Measurements from ENCODE around the gene CNEP1R1.

The CNEP1R1 gene

DNA sequence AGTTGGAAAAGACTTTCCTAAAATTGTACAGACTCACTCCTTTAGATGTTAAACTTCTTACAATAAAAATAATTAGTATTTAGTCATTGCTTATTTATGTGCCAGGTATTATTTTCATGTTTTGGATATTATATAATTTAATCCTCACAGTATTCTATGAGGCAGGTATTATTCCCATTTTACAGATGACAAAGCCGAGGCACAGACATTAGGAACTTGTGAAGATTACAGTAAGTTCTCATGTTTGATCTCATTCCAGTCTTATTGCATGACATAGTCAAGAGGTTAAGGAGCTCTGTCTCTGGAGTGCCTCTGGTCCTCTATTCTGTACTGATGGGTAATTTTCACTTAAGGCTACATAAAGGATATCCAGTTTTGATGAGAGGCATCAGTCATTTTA is 44.0 kb downstream of the CNEP1R1 start:
- Histone ChIP-seq H3K27me3 (ENCODE audit: insufficient read depth, low read length, poor library complexity, severe bottlenecking) (no peaks in the 10 kb centered on the region), H3K4me2 (ENCODE audit: low read depth, low read length, poor library complexity, severe bottlenecking) (peak overlapping the region; percentile 96), H3F3A (ENCODE audit: low read depth) (peaks cover 4% of the 10 kb centered on the region; the same call in 1 of the 2 replicates), H3K4me3 (ENCODE audit: low read length, poor library complexity, severe bottlenecking) (peak overlapping the region; percentile 93), H2AFZ (ENCODE audit: low read length) (no peak overlapping the region), H4K20me1 (ENCODE audit: insufficient read depth, low read length, poor library complexity, severe bottlenecking) (peaks cover 44% of the 10 kb centered on the region), H3K9ac (ENCODE audit: low read depth, low read length, poor library complexity, severe bottlenecking) (peak overlapping the region; percentile 11), H3K9me2 (replicated peaks; ENCODE audit: low read depth, low read length) (no peaks in the 10 kb centered on the region), H3K79me2 (ENCODE audit: insufficient read depth, low read length) (peaks cover 46% of the 10 kb centered on the region), H3K4me1 (ENCODE audit: insufficient read depth, low read length, poor library complexity, severe bottlenecking) (peaks cover 70% of the 10 kb centered on the region), H3K36me3 (ENCODE audit: insufficient read depth, low read length) (no peaks in the 10 kb centered on the region; the same call in 1 of the 2 replicates), H3K9me3 (ENCODE audit: insufficient read depth, low read depth, low read length) (no peaks in the 10 kb centered on the region)
- TF ChIP-seq EZH2phosphoT487 (IDR thresholded peaks at IDR 0.05; ENCODE audit: borderline replicate concordance) = no peak
- TF ChIP-seq CTCF (conservative IDR thresholded peaks at IDR 0.05; ENCODE audit: low read length) = no peak

GRCh38 chr16:50071075-50071671 is 46.1 kb downstream of the CNEP1R1 start:
- H3K9me2 ChIP-seq (replicated peaks; ENCODE audit: low read depth, low read length) = no peaks in the 10 kb centered on the region
- H3F3A ChIP-seq (ENCODE audit: low read depth) = peaks cover 4% of the 10 kb centered on the region; the same call in 1 of the 2 replicates
- peaks cover 67% of the 10 kb centered on the region for H3K4me1 ChIP-seq (ENCODE audit: insufficient read depth, low read length, poor library complexity, severe bottlenecking)
- peak overlapping the region; percentile 51 for H3K4me2 ChIP-seq (ENCODE audit: low read depth, low read length, poor library complexity, severe bottlenecking)
- H3K9me3 ChIP-seq (ENCODE audit: insufficient read depth, low read depth, low read length) = no peaks in the 10 kb centered on the region
- peak overlapping the region; percentile 18 for H3K4me3 ChIP-seq (ENCODE audit: low read length, poor library complexity, severe bottlenecking)
- TF ChIP-seq CTCF (conservative IDR thresholded peaks at IDR 0.05; ENCODE audit: low read length) (no peak), EZH2phosphoT487 (IDR thresholded peaks at IDR 0.05; ENCODE audit: borderline replicate concordance) (no peak)
- H3K9ac ChIP-seq (ENCODE audit: low read depth, low read length, poor library complexity, severe bottlenecking) = peak overlapping the region; percentile 30
- peaks cover 5% of the 10 kb centered on the region; the same call in 1 of the 2 replicates for H3K36me3 ChIP-seq (ENCODE audit: insufficient read depth, low read length)
- no peak overlapping the region for H2AFZ ChIP-seq (ENCODE audit: low read length)
- H3K27me3 ChIP-seq (ENCODE audit: insufficient read depth, low read length, poor library complexity, severe bottlenecking) = no peaks in the 10 kb centered on the region
- peaks cover 44% of the 10 kb centered on the region for H4K20me1 ChIP-seq (ENCODE audit: insufficient read depth, low read length, poor library complexity, severe bottlenecking)
- peaks cover 46% of the 10 kb centered on the region for H3K79me2 ChIP-seq (ENCODE audit: insufficient read depth, low read length)

DNA sequence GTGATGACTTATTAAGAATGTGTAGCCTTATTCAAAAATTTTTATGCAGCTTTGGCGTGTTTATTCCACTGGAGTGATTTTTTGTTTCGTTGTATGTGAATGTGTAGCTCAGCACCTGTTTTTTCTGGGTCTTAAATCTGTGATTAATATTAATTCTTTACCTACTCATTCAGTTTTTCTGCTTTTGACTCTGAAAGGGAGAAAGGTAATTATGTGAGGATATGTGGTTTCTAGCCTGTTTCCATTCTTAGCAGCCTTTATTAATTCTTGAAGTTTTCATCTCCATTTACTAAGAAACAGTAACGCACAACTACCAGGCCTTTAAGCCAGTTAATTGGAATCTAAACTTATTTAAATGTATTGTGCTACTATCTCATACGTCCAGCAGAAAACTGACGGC is 47.7 kb downstream of the CNEP1R1 start:
- Histone ChIP-seq H3K9me2 (replicated peaks; ENCODE audit: low read depth, low read length) (no peaks in the 10 kb centered on the region), H3F3A (ENCODE audit: low read depth) (peaks cover 4% of the 10 kb centered on the region; the same call in 1 of the 2 replicates), H3K36me3 (ENCODE audit: insufficient read depth, low read length) (peaks cover 10% of the 10 kb centered on the region), H3K9me3 (ENCODE audit: insufficient read depth, low read depth, low read length) (no peaks in the 10 kb centered on the region), H3K27me3 (ENCODE audit: insufficient read depth, low read length, poor library complexity, severe bottlenecking) (no peaks in the 10 kb centered on the region), H2AFZ (ENCODE audit: low read length) (no peak overlapping the region), H3K79me2 (ENCODE audit: insufficient read depth, low read length) (peaks cover 35% of the 10 kb centered on the region), H3K9ac (ENCODE audit: low read depth, low read length, poor library complexity, severe bottlenecking) (no peak overlapping the region), H3K4me1 (ENCODE audit: insufficient read depth, low read length, poor library complexity, severe bottlenecking) (peaks cover 55% of the 10 kb centered on the region), H3K4me2 (ENCODE audit: low read depth, low read length, poor library complexity, severe bottlenecking) (peak overlapping the region; percentile 4), H3K4me3 (ENCODE audit: low read length, poor library complexity, severe bottlenecking) (no peak overlapping the region), H4K20me1 (ENCODE audit: insufficient read depth, low read length, poor library complexity, severe bottlenecking) (peaks cover 37% of the 10 kb centered on the region)
- TF ChIP-seq CTCF (conservative IDR thresholded peaks at IDR 0.05; ENCODE audit: low read length) (no peak), EZH2phosphoT487 (IDR thresholded peaks at IDR 0.05; ENCODE audit: borderline replicate concordance) (no peak)

All from Loucy (cell line).